AG09319 (cell line): ENCODE results near the gene ADARB1.
"Not testable (repeated sequence)": the region's sequence is repeated elsewhere in the genome, so short reads cannot be mapped to it uniquely, and the experiment has no call there.

ENCODE experiments used
- DNase-seq: peaks from one replicate; pipeline ENCODE4 v3.0.0-alpha.2; 2010; ENCODE audit warnings: low read depth; ENCODE audit errors: extremely low read depth
- CTCF ChIP-seq: IDR thresholded peaks from 2 replicates; pipeline ENCODE4 v1.5.1; 2011; ENCODE audit warnings: low read depth, mild to moderate bottlenecking, inconsistent platforms, low read length, moderate library complexity

Gene ADARB1

GRCh38 chr21:45139473-45139872 is 65.1 kb downstream of the ADARB1 start:
- no peak for DNase-seq
- TF ChIP-seq CTCF = no peak

GRCh38 chr21:45140346-45140940 is 66.1 kb downstream of the ADARB1 start:
- DNase-seq = peak; percentile 86
- peak; percentile 94 for TF ChIP-seq CTCF

- not testable (repeated sequence) for DNase-seq
Measured at GRCh38 chr21:45140944-45141343, 66.6 kb downstream of the ADARB1 start.

GRCh38 chr21:45141507-45141906 is 67.1 kb downstream of the ADARB1 start:
- no peak for TF ChIP-seq CTCF

GRCh38 chr21:45142469-45143308 is 68.3 kb downstream of the ADARB1 start:
- no peak for TF ChIP-seq CTCF
- peak; percentile 52 for DNase-seq

More at GRCh38 chr21:45141507-45141906, 67.1 kb downstream of the ADARB1 start:
- no peak for DNase-seq

GRCh38 chr21:45143855-45144254 is 69.5 kb downstream of the ADARB1 start:
- no peak for TF ChIP-seq CTCF
- no peak for DNase-seq

- TF ChIP-seq CTCF = no peak
- no peak for DNase-seq
Measured at GRCh38 chr21:45145146-45145545, 70.8 kb downstream of the ADARB1 start.

GRCh38 chr21:45145846-45146245 is 71.5 kb downstream of the ADARB1 start:
- DNase-seq = not testable (repeated sequence)
